GM12873 (cell line): ENCODE measurements around the gene RAPGEF5.
A peak's percentile ranks its signal among the peaks of the same experiment; 100 is the strongest.

Experiments used
- CTCF ChIP-seq: IDR thresholded peaks from 2 replicates; pipeline ENCODE4 v1.5.1; 2012; ENCODE audit warnings: low read depth, mild to moderate bottlenecking, moderate library complexity, low read length, control low read depth; ENCODE audit not compliant: insufficient read depth; ENCODE audit errors: missing control alignments

The RAPGEF5 gene

GRCh38 chr7:22087861-22088260 is 269.1 kb downstream of the RAPGEF5 start:
- TF ChIP-seq CTCF, result no peak

- TF ChIP-seq CTCF, result no peak
These were observed 273.2 kb downstream of the RAPGEF5 start for GRCh38 chr7:22083704-22084240.

- TF ChIP-seq CTCF, result peak; percentile 93
These were observed 273.9 kb downstream of the RAPGEF5 start for GRCh38 chr7:22082886-22083703.

- TF ChIP-seq CTCF, result no peak
These were observed 274.4 kb downstream of the RAPGEF5 start for GRCh38 chr7:22082553-22082885.

- TF ChIP-seq CTCF, result no peak
These were observed 281.4 kb downstream of the RAPGEF5 start for GRCh38 chr7:22075561-22075960.

GRCh38 chr7:22074897-22075296 is 282.1 kb downstream of the RAPGEF5 start:
- TF ChIP-seq CTCF, result no peak
